Hematopoietic multipotent progenitor cell treated with erythropoietin and hydrocortisone succinate and interleukin-3 and kit ligand, for 4 days (in vitro differentiated cells): Measurements from ENCODE around the gene C19orf44.
"Not testable (repeated sequence)": the region's sequence is repeated elsewhere in the genome, so short reads cannot be mapped to it uniquely, and the experiment has no call there.

Experiments
- DNase-seq: peaks from one replicate; pipeline ENCODE4 v3.0.0-alpha.2; 2015

Gene C19orf44

GRCh38 chr19:16495982-16496612, at the start of gene C19orf44, which contains the start of gene CALR3:
TSS of gene C19orf44 (plus strand) at chr19:16496394. CDS start at chr19:16500793, 4,399 bp downstream.
TSS of gene CALR3 (minus strand) at chr19:16496167. CDS start at chr19:16496129, 38 bp downstream.
- peak; percentile 100 for DNase-seq

DNA sequence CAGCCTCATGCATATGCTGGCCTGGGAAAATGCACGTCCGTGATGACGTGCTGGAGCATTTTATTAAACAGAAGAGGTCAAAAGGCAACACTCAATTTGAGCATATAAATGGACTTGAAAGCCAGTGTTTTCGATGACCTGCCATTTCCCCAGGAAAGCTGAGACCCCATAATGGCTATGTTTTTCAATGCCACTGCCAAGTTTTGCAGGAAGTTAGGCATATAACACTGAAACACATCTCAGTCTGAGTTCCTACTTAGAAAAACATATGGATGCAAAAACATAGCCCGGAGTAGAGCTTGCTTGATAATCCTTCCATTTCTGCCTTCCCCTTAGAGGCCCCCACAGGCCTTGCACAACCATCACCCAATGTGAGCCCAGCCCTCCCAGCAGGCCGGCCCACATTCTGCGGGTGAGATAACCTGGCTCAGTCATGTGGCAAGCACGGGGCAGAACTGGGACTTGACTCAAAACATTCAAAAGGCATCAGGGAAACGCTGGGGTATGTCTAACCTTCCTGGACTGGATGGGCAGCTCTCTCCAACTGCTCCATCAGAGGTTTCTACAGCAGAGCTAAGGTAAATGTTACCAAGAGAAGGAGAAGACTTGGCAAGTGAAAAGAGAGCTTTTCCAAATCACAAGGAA, 49.3 kb upstream of the C19orf44 start:
- DNase-seq = peak; percentile 96

- not testable (repeated sequence) for DNase-seq
Observed at GRCh38 chr19:16448872-16449271, 47.3 kb upstream of the C19orf44 start.

- peak; percentile 92 for DNase-seq
Observed at GRCh38 chr19:16449330-16449961, 46.7 kb upstream of the C19orf44 start.

DNA sequence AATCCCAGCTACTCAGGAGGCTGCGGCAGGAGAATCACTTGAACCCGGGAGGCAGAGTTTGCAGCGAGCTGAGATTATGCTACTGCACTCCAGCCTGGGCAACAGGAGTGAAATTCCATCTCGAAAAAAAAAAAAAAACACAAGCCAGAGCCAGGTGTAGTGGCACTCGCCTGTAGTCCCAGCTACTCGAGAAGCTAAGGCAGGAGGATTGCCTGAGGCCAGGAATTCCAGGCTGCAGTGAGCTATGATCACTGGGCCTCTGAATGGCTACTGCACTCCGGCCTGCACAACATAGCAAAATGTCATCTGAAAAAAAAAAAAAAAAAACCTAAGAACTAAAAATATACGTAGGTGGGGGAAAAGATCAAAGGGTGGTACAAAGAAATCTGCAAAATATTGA, 43.9 kb upstream of the C19orf44 start:
- DNase-seq = no peak

DNA sequence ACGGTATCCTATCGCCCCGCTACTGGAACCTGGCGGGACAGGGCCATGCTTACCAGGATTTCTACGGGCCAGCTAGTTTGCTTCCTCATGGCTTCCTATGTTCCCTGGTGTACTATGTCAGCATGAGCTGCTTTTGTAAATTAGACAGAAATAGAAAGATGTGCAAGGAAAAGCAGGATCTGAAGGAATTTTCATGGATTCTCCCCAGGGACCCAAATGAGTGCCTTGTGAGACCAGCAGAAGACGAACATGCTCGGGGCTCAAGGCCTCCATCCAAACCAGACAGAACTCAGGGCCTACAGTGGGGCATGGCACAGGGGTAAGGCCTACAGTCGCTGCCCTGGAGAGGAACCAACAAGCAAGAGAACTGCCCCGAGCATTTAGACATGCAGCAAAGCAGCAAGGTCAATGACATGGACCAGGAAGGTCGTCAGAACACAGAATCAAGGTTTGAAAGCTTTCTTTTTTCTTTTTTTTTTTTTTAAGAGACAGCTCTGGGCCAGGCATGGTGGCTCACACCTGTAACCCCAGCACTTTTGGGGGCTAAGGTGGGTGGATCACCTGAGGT, 41.8 kb upstream of the C19orf44 start:
- no peak for DNase-seq

GRCh38 chr19:16455489-16455888, 40.7 kb upstream of the C19orf44 start:
- DNase-seq = no peak

GRCh38 chr19:16456652-16457194, 39.5 kb upstream of the C19orf44 start:
- no peak for DNase-seq

DNA sequence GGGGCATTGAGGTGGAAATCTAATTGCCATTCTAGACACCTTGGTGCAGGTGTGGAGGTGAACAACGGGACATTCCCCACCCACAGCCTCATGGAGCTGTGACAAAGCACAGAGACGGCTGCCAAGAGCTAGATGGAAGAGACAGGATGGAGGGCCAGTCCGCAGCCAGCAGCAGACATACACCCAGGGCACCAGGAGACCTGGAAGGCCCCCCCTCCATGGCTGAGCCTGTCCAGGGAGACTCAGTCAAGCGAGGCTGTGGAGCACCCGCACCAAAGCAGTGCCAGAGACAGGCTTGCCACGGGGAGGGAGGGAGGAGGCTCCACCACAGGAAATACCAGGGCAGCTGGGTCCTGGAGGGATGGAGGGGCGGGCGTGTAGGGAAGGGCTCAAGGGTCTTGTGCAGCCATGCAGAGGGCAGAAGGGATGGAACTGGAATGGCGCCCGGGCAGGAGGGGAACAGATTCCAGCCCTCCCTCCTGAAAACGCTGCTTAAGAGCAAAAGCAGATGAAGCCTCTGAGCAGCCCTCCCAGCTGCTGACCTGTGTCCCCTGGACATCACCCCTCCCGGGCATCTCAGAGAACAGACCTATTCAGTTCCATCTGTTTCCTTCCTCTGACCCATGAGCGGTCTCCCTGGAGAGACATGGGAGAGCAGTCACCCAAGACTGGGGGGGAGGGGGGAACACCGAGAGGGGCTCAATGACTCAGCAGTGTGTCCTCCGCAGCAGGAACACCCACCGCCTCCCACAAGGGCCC, 38.8 kb upstream of the C19orf44 start:
- peak; percentile 52 for DNase-seq

DNA sequence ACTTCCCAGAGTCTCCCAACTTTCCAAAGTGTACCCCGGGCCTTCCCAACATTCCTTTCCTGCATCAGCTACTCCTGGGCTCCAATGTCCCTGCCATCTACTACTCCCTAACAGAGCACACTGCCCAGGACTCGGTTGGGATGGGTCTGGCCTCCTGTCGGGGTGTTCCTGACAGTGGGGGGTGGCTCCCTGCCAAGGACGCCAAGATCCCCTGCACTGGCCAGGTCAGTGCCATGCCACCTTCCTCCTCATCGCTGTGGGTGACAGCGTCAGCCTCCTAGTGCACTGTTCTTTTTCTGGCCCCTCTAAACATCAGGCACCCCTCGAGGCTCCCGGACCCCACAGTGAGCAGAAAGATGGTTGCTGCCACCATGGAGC, 38.3 kb upstream of the C19orf44 start:
- DNase-seq = no peak

- peak; percentile 61 for DNase-seq
Observed at GRCh38 chr19:16458391-16459341, 37.5 kb upstream of the C19orf44 start.

GRCh38 chr19:16459680-16460079, 36.5 kb upstream of the C19orf44 start:
- DNase-seq = no peak

GRCh38 chr19:16460454-16460853, 35.7 kb upstream of the C19orf44 start:
- no peak for DNase-seq

DNA sequence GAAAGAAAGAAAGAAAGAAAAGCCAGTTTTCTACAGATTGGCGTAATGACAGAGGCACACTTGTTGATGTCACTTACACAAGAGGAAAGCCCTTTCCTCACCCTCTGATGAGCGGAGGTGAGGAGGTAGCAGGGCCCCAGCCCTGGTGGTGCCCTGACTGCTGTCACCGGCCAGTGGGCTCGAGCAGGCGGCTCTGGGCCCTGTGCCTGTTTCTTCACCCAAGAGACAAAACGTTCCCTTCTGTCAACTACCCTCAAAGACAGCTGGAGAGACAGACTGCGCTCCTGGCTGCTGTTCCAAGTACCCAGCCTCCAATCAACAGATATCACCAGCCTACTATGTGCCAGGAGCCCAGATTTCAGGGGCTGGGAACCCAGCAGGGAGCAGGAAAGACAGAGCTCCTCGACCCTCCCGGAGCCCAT, 34.6 kb upstream of the C19orf44 start:
- no peak for DNase-seq

- peak; percentile 59 for DNase-seq
Observed at GRCh38 chr19:16462757-16463250, 33.4 kb upstream of the C19orf44 start.

- DNase-seq = no peak
Observed at GRCh38 chr19:16463341-16463990, 32.7 kb upstream of the C19orf44 start.

- DNase-seq = peak; percentile 68
Observed at GRCh38 chr19:16463991-16464575, 32.1 kb upstream of the C19orf44 start.

DNA sequence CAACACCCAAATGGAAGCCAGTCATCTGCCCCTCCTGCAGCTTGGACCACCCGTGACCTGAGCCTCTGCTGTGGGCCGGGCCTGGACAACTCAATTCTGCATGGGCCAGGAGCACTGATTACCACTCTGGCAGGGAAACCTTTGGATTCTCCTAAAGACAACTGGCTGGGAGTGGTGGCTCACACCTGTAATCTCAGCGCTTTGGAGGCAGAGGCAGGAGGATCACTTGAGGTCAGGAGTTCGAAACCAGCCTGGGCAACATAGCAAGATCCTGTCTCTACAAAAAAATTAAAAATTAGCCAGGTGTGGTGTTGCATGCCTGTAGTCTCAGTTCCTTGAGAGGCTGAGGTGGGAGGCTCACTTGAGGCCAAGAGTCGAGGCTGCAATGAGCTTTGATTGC, 31.0 kb upstream of the C19orf44 start:
- DNase-seq = no peak

DNA sequence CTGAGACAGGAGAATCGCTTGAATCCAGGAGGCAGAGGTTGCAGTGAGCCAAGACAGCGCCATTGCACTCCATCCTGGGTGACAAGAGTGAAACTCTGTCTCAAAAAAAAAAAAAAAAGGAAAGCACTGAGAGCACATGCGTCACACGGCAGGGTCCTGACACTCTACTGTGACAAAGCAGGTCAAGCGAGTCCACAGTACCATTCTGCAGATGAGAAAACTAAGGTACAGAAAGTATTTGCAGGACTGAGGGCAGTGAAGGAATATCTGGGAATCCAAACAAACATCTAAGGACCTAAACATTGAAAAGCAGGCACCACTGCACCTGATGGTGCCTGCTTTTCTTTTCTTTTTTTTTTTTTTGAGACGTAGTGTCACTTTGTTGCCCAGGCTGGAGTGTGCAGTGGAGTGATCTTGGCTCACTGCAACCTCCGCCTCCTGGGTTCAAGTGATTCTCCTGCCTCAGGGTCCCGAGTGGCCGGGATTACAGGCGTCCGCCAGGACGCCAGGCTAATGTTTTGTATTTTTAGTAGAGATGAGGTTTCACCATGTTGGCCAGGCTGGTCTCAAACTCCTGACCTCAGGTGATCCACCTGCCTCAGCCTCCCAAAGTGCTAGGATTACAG, 29.3 kb upstream of the C19orf44 start:
- not testable (repeated sequence) for DNase-seq

DNA sequence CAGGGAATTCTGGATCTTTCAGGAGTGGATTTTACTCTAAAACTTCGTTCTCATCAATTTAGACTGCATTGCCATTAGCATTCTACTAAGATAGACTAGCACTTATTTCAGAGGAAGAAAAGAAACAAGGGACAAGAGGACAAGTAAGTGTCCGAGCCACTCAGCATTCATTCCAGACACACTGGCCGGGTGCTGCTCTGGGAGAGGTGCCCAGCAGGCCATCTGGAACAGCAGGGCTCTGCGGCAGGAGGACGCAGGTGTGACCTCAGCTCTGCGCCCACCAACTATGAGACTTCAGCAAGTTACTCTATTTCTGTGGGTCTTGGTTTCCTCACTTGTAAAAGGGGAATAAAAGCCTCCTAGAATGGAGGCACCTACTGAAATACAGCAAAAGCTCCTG, 28.6 kb upstream of the C19orf44 start:
- DNase-seq = no peak
